ENCODE measurements around the gene RD3L. TPM values are rescaled to one million over a fixed set of nuclear protein-coding genes. Genes with fewer than 3 reads are reported as not detected.
"Not testable (repeated sequence)": the region's sequence is repeated elsewhere in the genome, so short reads cannot be mapped to it uniquely, and the experiment has no call there.

The RD3L gene
- total RNA-seq, 2 donors from 2014 or later: not detected

GRCh38 chr14:103927566-103927965 lies 14.8 kb downstream of the RD3L start:
- Histone ChIP-seq H3K27me3 (ENCODE audit: control insufficient read depth, insufficient read depth, low read length, poor library complexity, severe bottlenecking) (no peaks in the 10 kb centered on the region), H3K4me3 (ENCODE audit: low read length) (no peak overlapping the region), H3K27ac (ENCODE audit: low read depth, low read length) (no peak overlapping the region), H3K4me1 (ENCODE audit: control insufficient read depth, insufficient read depth, low read length) (no peaks in the 10 kb centered on the region), H3K9ac (ENCODE audit: extremely low read depth, low read length, poor library complexity, severe bottlenecking) (no peak overlapping the region), H3K36me3 (ENCODE audit: control insufficient read depth, insufficient read depth, low read length) (no peaks in the 10 kb centered on the region), H3K9me3 (ENCODE audit: control insufficient read depth, low read length) (no peaks in the 10 kb centered on the region)
- Mint-ChIP-seq H3K27ac (no peak overlapping the region), H3K36me3 (ENCODE audit: low read depth) (no peaks in the 10 kb centered on the region), H3K27me3 (ENCODE audit: insufficient read depth) (peaks cover 3% of the 10 kb centered on the region), H3K4me1 (no peaks in the 10 kb centered on the region), H3K4me3 (no peak overlapping the region), H3K9me3 (peaks cover 5% of the 10 kb centered on the region)
- TF ChIP-seq, protein P1, sequence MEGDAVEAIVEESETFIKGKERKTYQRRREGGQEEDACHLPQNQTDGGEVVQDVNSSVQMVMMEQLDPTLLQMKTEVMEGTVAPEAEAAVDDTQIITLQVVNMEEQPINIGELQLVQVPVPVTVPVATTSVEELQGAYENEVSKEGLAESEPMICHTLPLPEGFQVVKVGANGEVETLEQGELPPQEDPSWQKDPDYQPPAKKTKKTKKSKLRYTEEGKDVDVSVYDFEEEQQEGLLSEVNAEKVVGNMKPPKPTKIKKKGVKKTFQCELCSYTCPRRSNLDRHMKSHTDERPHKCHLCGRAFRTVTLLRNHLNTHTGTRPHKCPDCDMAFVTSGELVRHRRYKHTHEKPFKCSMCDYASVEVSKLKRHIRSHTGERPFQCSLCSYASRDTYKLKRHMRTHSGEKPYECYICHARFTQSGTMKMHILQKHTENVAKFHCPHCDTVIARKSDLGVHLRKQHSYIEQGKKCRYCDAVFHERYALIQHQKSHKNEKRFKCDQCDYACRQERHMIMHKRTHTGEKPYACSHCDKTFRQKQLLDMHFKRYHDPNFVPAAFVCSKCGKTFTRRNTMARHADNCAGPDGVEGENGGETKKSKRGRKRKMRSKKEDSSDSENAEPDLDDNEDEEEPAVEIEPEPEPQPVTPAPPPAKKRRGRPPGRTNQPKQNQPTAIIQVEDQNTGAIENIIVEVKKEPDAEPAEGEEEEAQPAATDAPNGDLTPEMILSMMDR (conservative IDR thresholded peaks at IDR 0.05): no peak
- 89 to 92% methylated on average over 18 of the region's 18 CpGs for WGBS, 2 experiments (ENCODE audit: insufficient coverage in 1 of 2, insufficient read length in 1 of 2)
- DNase-seq: no peak

- Histone ChIP-seq H3K36me3 (ENCODE audit: control insufficient read depth, insufficient read depth, low read length) (no peaks in the 10 kb centered on the region), H3K27ac (ENCODE audit: low read depth, low read length) (no peak overlapping the region), H3K27me3 (ENCODE audit: control insufficient read depth, insufficient read depth, low read length, poor library complexity, severe bottlenecking) (no peaks in the 10 kb centered on the region), H3K9me3 (ENCODE audit: control insufficient read depth, low read length) (no peaks in the 10 kb centered on the region), H3K4me1 (ENCODE audit: control insufficient read depth, insufficient read depth, low read length) (no peaks in the 10 kb centered on the region), H3K4me3 (ENCODE audit: low read length) (no peak overlapping the region), H3K9ac (ENCODE audit: extremely low read depth, low read length, poor library complexity, severe bottlenecking) (no peak overlapping the region)
- Mint-ChIP-seq H3K4me3 (no peak overlapping the region), H3K9me3 (peaks cover 5% of the 10 kb centered on the region), H3K27me3 (ENCODE audit: insufficient read depth) (peaks cover 3% of the 10 kb centered on the region), H3K4me1 (peaks cover 5% of the 10 kb centered on the region), H3K27ac (no peak overlapping the region), H3K36me3 (ENCODE audit: low read depth) (no peaks in the 10 kb centered on the region)
- no peak for DNase-seq
- TF ChIP-seq, protein P1 (conservative IDR thresholded peaks at IDR 0.05): no peak
- 82 to 91% methylated on average over 4 to 5 of the region's 5 CpGs for WGBS, 2 experiments (ENCODE audit: insufficient coverage in 1 of 2, insufficient read length in 1 of 2)
Observed at GRCh38 chr14:103925316-103925715, 17.0 kb downstream of the RD3L start.

DNA sequence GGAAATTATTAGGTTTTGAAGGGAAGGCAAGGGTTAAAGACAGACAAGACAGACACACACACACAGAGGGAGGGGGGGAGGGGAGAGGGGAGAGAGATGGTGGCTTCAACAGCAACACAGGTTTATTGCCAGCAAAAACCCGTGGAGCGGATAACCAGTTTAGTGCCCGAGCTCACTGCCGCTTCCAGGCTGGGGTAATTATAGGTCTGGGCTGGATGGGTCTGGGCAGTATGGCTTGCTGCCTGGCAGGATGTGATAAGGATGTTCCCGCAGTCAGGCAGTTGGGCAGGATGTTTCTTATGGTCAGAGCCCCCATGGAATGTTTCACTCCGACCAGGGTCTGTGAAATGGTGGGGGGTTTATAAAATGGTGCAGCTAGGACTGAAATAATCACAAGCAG lies 18.5 kb downstream of the RD3L start:
- H3K36me3 ChIP-seq (ENCODE audit: control insufficient read depth, insufficient read depth, low read length): peaks cover 3% of the 10 kb centered on the region
- Mint-ChIP-seq H3K36me3 (ENCODE audit: low read depth) (peaks cover 4% of the 10 kb centered on the region), H3K9me3 (peaks cover 5% of the 10 kb centered on the region), H3K4me1 (peaks cover 5% of the 10 kb centered on the region), H3K27ac (no peak overlapping the region), H3K4me3 (no peak overlapping the region), H3K27me3 (ENCODE audit: insufficient read depth) (no peaks in the 10 kb centered on the region)
- 85% methylated on average over 6 of the region's 6 CpGs; no CpG with 5 or more reads in 1 of the 2 experiments for WGBS, 2 experiments (ENCODE audit: insufficient coverage in 1 of 2, insufficient read length in 1 of 2)
- TF ChIP-seq, protein P1 (conservative IDR thresholded peaks at IDR 0.05): no peak
- no peak overlapping the region for H3K27ac ChIP-seq (ENCODE audit: low read depth, low read length)
- H3K9ac ChIP-seq (ENCODE audit: extremely low read depth, low read length, poor library complexity, severe bottlenecking): no peak overlapping the region
- H3K27me3 ChIP-seq (ENCODE audit: control insufficient read depth, insufficient read depth, low read length, poor library complexity, severe bottlenecking): no peaks in the 10 kb centered on the region
- H3K9me3 ChIP-seq (ENCODE audit: control insufficient read depth, low read length): no peaks in the 10 kb centered on the region
- H3K4me1 ChIP-seq (ENCODE audit: control insufficient read depth, insufficient read depth, low read length): no peaks in the 10 kb centered on the region
- no peak overlapping the region for H3K4me3 ChIP-seq (ENCODE audit: low read length)
- DNase-seq: no peak

DNA sequence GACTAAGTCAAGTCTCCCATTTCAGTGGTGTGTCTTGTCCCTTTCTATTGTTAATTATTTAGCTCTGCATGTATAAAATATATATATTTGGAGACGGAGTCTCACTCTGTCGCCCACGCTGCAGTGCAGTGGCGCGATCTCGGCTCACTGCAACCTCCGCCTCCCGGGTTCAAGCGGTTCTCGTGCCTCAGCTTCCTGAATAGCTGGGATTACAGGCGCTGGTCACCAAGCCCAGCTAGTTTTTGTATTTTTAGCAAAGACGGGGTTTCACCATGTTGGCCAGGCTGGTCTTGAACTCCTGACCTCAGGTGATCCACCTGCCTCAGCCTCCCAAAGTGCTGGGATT lies 20.5 kb downstream of the RD3L start:
- not testable (repeated sequence) for H3K9ac ChIP-seq (ENCODE audit: extremely low read depth, low read length, poor library complexity, severe bottlenecking); H3K27ac Mint-ChIP-seq
- 84 to 90% methylated on average over 5 to 12 of the region's 12 CpGs for WGBS, 2 experiments (ENCODE audit: insufficient coverage in 1 of 2, insufficient read length in 1 of 2)

More for the DNA sequence above, 20.5 kb downstream of the RD3L start:
- not testable (repeated sequence) for H3K4me1 ChIP-seq (ENCODE audit: control insufficient read depth, insufficient read depth, low read length); H3K27me3 ChIP-seq (ENCODE audit: control insufficient read depth, insufficient read depth, low read length, poor library complexity, severe bottlenecking); H3K27ac ChIP-seq (ENCODE audit: low read depth, low read length); DNase-seq; H3K9me3 Mint-ChIP-seq; H3K27me3 Mint-ChIP-seq (ENCODE audit: insufficient read depth); H3K4me1 Mint-ChIP-seq; H3K9me3 ChIP-seq (ENCODE audit: control insufficient read depth, low read length)
- H3K36me3 ChIP-seq (ENCODE audit: control insufficient read depth, insufficient read depth, low read length): peaks cover 11% of the 10 kb centered on the region
- Mint-ChIP-seq H3K36me3 (ENCODE audit: low read depth) (peaks cover 14% of the 10 kb centered on the region), H3K4me3 (peak overlapping the region; percentile 89)
- H3K4me3 ChIP-seq (ENCODE audit: low read length): peak overlapping the region; percentile 38

Measured in endodermal cell (in vitro differentiated cells).